GM18868 (cell line): ENCODE results near the gene CAMP.
"Not testable (repeated sequence)": the region's sequence is repeated elsewhere in the genome, so short reads cannot be mapped to it uniquely, and the experiment has no call there.

Source experiments
- ATAC-seq: cut with Tn5 transposase; IDR thresholded peaks from one replicate; pipeline ENCODE4 v1.9.1; 2021; ENCODE audit warnings: mild to moderate bottlenecking, moderate library complexity; ENCODE audit not compliant: unreplicated experiment

The CAMP gene

DNA sequence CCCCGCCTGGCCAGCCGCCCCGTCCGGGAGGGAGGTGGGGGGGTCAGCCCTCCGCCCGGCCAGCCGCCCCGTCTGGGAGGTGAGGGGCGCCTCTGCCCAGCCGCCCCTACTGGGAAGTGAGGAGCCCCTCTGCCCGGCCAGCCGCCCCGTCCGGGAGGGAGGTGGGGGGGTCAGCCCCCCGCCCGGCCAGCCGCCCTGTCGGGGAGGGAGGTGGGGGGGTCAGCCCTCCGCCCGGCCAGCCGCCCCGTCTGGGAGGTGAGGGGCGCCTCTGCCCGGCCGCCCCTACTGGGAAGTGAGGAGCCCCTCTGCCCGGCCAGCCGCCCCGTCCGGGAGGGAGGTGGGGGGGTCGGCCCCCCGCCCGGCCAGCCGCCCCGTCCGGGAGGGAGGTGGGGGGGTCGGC, 11.5 kb upstream of the CAMP start:
- ATAC-seq, result not testable (repeated sequence)

DNA sequence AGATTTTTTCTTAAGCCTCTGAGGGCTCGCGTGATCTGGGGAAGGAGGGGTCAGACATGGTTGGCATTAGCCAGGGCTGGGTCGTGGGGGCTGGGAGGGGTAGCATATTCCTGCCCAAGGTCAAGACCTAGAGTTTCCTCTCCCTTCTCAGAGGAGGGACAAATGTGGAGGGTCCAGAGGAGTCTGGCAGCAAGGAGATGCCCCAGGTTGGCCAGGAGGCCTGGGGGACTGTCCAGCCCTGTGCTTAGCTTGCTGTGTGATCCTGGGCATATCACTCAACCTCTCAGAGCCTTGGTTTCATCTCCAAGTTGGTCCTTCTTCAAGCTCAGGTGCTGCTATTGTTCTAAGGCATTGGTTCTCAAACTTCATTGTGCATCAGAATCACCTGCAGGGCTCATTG, 9.1 kb upstream of the CAMP start:
- ATAC-seq, result no peak

DNA sequence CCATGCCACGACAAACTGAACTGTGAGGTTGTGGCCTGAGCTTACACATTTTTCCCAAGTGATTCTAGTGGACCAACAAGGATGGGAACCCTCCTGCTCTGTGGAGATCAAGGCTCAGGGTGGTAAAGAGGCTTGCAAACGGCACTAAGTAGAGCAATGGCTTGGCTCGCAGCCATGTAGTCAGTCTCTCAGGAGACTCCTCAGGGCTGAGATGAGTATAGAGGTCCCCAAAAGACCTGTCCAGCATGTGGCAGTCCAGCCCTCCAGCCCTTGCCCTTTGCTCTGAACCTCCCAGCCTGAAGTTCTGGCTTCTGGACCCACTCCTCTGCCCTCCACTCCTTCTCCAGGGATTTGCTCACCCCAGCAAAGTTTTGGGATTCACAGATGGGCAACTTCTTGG, 8.3 kb upstream of the CAMP start:
- no peak for ATAC-seq

DNA sequence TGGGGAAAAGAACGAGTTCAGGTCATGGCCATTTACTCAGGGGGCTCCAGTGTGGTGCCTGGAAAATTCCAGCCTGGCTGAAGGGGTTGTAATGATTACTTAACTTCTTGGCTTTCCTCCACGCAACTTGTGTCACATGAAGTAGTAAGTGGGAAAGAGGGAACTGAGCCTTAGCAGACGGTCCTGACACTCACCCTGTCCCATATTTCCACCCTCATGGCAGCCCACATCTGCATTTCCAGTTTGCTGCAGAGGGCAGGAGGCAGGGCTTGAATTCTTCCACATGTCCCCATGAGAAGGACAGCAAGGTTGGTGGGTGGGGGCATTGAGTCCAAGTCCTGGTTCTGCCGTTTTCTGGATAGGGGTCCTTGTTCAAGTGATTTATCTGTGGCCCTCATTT, 7.8 kb upstream of the CAMP start:
- no peak for ATAC-seq

DNA sequence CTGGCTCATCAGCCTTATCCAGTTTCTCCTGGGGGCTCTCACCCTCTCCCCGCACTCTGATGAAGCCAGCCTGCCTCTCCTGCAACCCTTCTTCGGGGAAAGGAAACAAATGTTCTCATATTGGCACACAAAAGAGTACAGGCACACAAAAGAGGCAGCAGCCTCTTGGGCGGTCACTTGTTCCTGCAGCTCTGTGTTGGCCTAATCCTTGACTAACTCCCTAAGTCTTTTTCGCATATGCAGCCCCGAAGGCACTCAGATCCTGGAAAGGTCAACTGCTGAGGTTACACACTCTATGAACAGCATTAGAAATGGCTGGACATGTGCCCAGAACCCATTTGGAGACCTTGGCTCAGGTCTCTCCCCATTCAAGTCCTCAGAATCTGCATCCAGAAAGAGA, 7.4 kb upstream of the CAMP start:
- no peak for ATAC-seq

DNA sequence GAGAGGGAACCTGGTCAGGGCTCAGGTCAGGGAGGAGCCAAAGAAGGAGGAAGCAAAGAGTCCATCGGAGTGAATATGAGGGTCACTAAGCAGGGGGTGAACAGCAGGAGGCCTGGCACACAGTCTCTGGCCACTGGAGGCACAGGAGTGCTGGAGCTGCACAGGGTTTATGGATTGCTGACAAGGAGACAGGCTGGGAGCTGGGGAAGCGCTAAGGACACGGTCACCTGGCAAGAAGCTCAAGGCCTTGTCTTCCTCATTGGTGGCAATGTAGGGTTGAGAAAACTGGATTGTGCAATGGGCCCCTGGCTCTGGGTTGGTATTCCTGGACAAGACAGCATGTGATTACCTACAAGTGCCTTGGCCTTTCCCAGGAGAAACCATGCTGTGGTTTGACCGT, 5.8 kb upstream of the CAMP start:
- no peak for ATAC-seq

DNA sequence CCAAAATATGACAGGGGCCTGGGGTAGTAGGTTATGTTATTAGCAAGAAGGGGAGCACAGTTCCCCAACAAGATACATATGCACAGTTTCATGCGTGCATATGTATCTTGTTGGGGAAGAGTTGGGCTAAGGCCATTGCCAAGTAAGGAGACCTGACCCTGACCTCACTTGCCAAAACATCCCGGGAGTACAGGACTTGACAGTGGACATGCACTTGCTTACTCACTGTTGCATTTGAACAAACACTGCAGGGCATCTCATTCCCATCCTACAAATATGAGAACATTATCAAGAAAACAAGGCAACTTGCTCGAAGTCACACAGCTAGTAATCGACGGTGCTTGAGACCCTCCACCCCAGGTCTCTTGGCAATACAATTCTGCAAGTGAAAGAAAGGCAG, 4.8 kb upstream of the CAMP start:
- no peak for ATAC-seq

DNA sequence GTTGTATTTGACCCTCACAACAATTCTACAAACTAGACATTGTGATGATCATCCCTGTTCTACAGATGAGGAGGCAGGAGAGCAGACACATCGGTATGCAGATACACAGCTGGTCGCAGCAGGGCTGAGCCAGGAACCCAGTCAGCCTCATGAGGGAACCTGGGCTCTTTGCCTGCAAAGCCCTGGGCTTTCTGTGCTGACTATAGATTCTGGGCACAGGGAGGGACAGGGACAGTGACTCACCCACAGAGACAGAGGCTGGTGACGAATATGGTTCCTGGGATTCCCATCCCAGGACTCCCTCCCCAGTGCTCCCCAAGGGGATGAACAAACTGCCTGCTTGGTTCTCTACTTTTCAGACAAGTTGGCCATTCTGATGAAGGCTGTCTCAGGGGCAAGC, 3.8 kb upstream of the CAMP start:
- ATAC-seq, result no peak

DNA sequence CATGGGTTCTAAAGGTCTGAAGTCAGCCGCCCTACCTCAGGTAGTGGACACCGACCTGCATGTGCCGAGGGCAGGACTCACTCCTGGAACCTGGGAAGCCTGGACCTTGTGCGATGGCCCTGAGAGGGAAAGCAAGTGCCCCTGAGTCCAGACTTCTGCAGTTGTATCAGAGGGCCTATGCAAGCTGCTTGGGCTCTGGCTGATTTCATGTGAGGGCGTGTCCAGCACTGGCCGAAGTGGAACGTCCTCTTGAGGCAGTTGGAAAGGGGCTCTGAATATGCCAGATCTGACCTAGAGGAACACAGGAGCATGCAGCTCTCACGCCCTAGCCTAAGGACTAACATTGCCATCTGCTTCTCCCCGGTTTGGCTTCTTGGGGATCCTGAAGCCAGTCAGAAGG, 2.5 kb upstream of the CAMP start:
- ATAC-seq, result no peak

DNA sequence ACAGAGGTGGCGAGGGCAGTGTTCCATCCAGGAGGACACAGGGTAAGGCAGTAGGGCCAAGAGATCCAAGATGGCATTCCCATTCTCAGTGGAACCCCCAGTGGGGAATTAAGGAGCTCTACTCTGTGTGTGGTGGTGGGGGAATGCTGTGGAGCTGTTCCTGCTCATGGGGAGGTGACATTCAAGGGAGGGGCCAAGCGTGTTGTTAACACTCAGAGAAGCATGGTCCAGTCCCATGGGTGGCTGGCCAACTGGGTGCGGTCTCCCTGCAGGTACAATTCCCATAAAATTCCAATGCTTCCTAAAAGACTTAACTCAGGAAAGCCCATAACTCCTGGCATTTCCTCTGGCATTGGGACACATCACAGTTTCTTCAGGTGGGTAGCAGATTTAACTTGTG, 2.3 kb downstream of the CAMP start:
- no peak for ATAC-seq

DNA sequence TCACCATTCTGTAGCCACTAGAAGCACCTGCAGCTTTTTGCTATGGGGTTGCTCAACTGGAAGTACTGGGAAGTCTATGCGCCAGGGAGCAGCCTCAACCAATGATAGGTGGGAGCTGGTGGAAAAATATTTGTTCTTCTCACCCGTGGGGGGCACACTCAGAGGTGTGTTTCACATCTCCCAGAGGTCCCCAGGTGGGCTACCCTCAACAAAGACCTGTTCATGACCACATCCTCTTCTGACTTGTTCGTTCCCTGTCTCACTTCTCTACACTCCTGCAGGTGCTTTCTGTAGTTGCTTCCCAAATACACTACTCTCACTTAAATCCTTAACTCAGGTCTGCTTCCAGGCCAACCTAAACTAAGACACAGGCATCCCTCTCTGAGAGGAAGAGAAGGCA, 3.6 kb downstream of the CAMP start:
- ATAC-seq, result no peak

DNA sequence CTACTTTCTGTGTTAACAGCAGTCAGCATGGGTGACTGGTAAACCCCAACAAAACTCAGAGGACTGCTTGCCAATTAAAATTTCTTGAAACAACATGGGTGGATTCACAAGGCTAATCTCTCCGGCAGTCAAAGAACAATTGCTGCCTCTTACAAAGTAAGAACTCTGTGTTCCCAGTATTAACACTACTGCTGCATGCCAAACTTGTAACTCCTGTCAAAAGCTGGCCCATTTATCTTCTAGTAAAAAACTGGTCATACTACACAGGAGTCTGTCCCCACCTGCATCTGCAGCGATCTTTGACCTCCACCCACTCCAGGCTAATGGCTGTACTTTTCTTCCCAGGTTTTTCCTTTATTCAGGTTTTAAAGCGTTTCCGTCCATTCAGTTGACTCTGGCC, 8.9 kb downstream of the CAMP start:
- ATAC-seq, result no peak

DNA sequence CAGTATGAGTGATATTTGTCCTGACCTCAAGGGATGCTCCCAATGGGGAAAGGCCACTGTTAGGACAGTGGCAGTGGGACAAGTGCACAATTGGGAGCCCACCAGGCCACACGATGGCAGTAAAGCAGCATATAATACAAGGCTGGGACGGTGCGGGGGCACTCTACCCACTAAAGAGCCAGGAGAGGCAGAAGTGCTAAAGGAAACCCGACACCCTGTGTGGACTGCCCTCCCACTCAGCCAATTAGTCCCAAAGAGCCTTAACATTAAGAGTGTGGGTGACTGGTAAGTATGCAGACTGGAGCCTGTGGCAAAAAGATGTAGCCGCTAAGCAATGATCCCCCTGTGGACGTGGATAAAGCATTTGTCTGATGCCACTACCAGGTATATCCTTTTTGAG, 9.4 kb downstream of the CAMP start:
- ATAC-seq, result peak; percentile 53

DNA sequence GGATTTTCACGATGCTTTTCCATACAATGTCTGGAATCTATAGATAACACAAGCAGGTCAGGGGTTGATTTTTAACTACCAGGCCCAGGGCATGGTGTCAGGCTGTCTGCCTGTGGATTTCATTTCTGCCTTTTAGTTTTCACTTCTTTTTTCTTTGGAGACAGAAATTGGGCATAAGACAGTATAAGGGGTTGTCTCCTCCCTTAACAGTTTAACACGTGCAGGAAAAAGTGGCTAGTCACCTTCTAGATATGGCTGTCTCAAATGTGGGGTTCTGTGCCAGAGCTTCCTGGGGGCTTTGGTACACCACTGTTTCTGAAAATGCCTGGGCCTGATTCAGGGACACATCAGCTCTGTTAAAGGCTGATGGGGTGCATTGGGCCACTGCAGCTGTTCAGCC, 10.2 kb downstream of the CAMP start:
- ATAC-seq, result no peak

DNA sequence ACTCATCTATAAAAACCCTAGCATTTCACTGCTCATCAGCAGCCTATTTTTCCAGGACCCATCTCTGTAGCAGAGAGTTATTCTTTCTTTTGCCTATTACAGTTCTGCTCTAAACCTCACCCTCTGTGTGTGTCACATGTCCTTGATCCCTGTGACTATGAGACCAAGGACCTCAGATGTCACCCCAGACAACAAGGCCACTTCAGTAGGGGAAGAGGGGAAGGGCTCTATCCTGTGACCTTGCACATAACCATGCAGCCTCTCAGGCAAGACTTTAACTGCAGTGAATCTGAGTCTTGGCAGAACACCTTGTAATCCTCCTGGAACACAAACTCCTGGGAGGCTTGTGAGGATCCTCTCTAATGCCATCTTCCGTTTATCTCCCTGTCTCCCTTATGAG, 13.2 kb downstream of the CAMP start:
- no peak for ATAC-seq

DNA sequence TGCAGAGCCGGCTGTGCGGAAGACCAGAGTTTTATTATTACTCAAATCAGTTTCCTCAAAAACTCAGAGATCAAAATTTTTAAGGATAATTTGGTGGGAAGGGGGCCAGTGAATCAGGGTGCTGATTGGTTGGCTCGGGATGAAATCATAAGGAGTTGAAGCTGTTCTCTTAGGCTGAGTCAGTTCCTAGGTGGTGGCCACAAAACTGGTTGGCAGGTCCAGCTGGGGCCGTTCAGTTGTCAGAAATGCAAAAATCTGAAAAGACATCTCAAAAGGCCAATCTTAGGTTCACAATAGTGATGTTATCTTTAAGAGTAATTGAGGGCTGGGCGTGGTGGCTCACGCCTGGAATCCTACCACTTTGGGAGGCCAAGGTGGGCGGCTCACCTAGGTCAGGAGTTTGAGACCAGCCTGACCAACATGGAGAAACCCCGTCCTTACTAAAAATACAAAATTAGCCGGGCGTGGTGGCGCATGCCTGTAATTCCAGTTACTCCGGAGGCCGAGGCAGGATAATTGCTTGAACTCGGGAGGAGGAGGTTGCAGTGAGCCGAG, 15.3 kb downstream of the CAMP start:
- ATAC-seq, result no peak

DNA sequence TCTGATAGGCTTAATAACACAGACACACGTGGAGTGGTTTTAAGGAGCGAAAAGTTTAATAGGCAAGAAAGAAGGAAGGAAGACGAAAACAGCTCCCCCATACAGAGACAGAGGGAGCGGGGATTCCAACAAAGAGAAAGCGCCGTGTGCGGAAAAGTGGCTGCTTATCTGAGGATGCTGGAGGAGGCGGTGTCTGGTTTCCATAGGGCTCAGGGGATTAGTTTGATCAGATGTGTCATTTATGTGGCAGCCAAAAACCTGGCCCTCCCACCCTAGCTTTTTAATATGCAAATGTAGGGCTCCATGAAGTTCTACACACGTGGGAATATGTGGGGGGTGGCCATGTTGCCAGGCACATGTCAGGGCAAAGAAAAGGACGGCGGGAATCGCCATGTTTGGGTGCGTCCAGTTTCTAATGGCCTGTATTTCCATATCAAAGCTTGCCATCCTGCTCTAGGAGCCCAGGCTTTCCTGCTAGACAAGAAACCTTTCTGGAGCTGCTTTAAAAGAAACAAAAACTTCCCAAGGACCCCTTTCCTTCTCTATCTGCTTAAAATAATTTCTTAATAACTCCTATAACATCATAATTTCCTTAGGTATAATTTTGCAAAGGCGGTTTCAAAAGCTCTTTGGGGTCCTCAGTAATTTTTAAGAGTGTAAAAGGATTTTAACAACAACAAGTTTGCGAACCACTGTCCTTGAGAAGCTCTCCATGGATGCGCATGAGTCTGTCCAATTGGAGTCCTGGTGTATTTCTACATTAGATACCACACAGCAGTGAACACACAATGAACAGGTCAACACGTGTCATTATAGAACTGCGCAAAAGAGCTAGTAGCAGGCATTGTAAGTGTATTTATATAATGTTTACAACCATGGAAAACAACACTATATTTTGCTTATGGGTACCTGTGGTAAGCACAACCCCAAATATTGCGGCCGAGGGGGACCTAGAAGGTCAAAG, 17.0 kb downstream of the CAMP start:
- ATAC-seq, result no peak

DNA sequence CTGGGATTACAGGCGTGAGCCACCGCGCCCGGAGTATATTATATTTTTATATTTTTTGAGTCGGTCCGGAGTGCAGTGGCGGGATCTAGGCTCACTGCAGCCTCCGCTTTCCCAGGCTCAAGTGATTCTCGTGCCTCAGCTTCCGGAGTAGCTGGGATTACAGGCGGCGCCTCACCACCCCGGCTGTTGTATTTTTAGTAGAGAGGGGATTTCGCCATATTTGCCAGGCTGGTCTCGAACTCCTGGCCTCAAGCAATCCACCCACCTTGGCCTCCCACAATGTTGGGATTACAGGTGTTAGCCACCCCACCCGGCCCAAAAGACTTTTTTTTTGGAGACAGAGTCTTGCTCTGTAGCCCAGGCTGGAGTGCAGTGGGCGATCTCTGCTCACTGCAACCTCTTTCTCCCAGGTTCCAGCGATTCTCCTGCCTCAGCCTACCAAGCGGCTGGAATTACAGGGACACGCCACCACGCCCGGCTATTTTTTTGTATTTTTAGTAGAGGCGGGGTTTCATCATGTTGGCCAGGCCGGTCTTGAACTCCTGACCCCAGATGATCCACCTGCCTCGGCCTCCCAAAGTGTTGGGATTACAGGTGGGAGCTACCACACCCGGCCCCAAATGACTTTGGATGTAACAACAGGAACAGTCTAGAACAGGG, 18.6 kb downstream of the CAMP start:
- no peak for ATAC-seq

DNA sequence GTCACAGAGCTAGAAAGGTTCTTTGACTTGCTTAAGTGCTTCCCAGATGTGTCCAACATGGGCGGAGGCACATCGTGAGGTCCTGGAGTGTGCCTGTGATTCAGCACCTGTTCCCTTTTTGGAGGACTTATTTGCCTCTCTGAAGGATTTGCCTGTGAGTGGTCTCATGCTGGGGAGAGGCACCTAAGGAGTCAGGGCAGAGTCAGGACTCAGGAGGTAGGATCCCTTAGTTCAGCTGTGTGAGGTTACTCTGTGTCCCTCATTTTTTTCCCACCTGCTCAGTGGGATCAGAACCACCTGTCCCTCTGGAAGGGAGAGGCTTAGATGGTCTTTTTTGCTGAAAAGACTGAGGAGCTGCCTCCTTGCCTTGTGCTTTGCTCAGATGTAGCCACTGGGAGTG, 20.6 kb downstream of the CAMP start:
- no peak for ATAC-seq

DNA sequence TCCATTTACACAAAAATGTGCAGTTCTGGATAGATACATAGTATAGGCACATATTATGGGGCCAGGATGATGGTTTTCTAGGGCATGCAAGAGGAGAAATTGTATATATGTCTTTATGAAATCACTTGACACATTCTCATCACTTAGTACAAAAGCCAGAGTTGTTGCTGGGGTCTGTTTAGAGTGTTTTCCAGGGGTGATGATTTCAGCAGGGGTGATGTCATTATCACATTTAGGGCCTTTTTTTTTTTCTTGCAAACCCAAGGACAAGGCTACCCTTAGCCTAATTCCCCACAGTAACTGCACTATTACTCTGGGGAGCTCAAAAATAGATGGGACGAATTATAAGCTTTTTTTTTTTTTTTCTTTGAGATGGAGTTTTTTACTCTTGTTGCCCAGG, 21.2 kb downstream of the CAMP start:
- ATAC-seq, result no peak

DNA sequence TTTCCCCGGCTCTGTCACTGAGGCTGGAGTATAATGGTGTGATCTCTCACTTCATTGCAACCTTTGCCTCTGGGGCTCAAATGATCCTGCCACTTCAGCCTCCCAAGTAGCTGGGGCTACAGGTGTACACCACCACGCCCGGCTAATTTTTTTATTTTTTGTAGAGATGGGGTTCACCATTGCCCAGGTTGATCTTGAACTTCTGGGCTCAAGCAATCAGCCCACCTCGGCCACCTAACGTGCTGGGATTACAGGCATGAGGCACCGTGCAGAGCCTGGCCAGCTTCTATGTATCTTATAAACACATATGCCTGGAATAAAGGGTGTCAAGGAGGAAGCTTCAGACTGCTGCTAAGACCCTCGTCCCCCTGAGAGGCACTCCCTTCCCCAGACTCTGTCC, 21.8 kb downstream of the CAMP start:
- no peak for ATAC-seq

DNA sequence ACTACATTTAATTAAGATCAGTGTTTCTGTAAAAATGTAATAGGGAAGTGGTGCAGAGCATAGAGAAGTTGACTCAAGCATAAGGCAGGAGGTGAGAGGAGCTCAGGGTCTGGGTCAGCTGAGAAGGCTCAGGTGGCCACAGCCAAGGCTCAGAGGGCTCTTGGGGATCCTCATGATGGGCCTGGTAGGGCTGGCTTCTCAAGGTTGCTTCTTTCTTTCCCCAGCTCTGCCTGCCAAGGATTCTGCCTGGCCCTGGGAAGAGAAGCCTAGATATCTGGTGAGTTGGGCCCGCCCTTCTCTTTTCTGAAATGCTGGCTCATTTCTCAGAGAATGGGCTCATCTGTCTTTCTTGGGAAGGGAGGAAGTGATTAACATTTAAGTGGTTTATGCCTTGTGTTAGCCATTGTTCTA, 24.1 kb downstream of the CAMP start:
- ATAC-seq, result no peak
